ENCODE data around the gene FOXJ3.

Gene FOXJ3

DNA sequence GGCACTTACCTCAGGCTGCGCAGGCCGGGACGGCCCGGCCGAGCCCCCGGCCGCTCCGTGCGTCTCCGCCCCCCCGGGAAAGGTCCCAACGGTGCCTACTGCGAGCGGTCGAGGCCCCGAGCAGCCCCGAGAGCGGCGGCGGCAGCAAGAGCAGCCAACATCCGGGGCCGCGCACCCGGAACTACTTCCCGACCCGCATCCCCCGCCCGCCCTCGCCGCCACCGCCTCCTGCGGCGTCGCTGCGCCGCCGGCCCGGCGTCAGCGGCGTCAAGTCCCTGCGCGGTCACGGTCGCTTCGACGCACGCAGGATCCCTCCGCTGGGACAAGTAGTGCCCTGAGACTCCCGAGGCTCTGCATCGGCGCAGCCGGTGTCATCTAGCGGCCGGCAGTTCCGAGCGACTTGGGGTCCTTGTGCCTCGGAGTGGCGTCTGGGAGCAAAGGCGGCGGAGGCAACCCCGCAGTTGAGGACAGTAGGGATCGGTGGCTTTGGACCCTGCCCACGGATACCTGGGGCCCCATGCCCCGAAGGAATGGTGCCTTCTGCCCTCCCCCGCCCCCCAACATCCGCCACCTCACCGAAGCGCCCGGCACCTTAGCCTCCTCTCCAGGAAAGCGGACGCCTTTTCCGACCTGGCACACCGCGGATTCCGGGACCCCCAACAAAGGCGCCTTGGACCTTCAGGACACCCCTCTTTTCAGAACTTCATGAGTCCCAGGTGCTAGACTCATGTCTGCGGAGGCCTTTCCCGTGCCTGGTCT, at the start of gene FOXJ3:
Gene FOXJ3 (minus strand): TSS at position 186 of the 759 bp plus-strand sequence. CDS start 24,142 bp downstream, outside the sequence.
- H3K4me3 ChIP-seq (ENCODE audit: low read depth, low read length), result peak within 1 kb of the TSS; percentile 96
- TF ChIP-seq, protein P1, sequence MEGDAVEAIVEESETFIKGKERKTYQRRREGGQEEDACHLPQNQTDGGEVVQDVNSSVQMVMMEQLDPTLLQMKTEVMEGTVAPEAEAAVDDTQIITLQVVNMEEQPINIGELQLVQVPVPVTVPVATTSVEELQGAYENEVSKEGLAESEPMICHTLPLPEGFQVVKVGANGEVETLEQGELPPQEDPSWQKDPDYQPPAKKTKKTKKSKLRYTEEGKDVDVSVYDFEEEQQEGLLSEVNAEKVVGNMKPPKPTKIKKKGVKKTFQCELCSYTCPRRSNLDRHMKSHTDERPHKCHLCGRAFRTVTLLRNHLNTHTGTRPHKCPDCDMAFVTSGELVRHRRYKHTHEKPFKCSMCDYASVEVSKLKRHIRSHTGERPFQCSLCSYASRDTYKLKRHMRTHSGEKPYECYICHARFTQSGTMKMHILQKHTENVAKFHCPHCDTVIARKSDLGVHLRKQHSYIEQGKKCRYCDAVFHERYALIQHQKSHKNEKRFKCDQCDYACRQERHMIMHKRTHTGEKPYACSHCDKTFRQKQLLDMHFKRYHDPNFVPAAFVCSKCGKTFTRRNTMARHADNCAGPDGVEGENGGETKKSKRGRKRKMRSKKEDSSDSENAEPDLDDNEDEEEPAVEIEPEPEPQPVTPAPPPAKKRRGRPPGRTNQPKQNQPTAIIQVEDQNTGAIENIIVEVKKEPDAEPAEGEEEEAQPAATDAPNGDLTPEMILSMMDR (conservative IDR thresholded peaks at IDR 0.05; ENCODE audit: low read depth, low read length), result no peak
- peak; percentile 96 for DNase-seq (ENCODE audit: low read depth)

GRCh38 chr1:42381280-42381673, 46.2 kb upstream of the FOXJ3 start:
- no peak overlapping the region for H3K4me3 ChIP-seq (ENCODE audit: low read depth, low read length)
- no peak for DNase-seq (ENCODE audit: low read depth)
- TF ChIP-seq, protein P1 (conservative IDR thresholded peaks at IDR 0.05; ENCODE audit: low read depth, low read length), result no peak

DNA sequence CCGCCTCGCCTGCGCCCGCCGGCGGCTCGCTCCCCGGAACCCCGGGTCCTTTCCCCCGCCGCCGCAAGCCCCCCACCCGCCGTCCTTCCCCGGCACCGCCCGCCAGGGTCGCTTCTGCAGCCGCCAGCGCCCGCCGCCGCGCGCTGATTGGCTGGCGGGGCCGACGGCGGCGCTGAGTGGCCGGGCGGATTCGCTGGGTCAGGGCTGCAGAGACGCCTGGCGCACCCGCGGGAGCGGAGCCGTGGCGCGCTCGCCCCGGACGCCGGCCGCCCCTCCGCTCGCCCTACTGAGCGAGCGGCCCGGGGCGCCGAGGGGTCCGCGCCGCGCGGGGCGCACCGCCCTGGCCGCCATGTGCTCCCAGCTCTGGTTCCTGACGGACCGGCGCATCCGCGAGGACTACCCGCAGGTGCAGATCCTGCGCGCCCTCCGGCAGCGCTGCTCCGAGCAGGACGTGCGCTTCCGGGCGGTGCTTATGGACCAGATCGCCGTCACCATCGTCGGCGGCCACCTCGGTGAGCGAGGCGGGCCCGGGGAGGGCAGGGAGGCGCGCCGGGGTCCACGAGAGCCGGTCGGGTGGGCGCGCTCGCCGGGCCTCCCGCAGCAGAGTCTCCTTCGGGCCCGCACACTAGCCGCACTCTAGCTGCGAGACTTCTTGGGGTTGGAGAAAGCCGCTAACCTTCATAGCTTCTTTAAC, 45.7 kb upstream of the FOXJ3 start, which contains the start of gene RIMKLA:
Gene RIMKLA (plus strand): TSS at position 207 of the 694 bp plus-strand sequence. CDS start 143 bp downstream, at position 350.
- peak within 1 kb of the TSS; percentile 23 for H3K4me3 ChIP-seq (ENCODE audit: low read depth, low read length)
- TF ChIP-seq, protein P1 (conservative IDR thresholded peaks at IDR 0.05; ENCODE audit: low read depth, low read length), result no peak
- no peak for DNase-seq (ENCODE audit: low read depth)

DNA sequence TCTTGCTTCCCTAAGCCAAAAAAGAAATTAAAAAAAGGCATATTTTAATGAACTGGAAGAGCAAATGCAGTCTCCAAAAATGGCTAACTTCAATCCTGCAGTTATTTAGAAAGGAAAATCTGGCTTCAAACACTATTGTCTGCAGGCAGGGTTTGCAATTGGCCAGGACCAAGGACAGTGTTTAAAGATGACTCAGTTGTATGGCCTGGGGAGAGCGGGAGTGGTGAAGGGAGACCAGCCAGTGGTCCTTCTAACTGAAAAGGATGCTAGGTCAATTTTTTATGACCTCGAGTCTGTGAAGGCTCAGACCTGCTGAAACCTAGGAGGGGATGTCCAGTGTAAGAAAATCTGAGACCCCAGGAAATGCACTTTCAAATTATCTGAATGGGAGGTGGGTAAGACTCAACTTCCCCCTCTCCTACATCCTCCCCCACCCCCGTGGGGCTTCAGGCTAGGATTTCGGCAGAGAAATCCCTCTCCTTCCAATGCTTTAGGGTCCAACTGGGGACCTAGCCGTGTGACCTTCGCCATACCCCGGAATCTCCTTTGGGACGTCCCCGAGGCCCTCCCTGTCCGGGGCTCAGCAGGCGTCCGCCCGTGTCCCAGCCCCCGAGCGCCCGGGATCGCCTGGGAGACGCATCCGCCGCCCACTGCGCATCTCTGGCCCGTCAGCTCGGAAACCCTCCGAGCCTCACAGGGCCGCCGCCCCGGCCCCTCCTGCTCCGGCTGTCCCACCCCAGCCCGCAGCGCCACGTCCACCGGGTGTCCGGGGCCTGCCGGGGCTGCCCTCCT, 45.0 kb upstream of the FOXJ3 start:
- TF ChIP-seq, protein P1 (conservative IDR thresholded peaks at IDR 0.05; ENCODE audit: low read depth, low read length), result no peak
- peak; percentile 33 for DNase-seq (ENCODE audit: low read depth)
- H3K4me3 ChIP-seq (ENCODE audit: low read depth, low read length), result peak overlapping the region; percentile 20

DNA sequence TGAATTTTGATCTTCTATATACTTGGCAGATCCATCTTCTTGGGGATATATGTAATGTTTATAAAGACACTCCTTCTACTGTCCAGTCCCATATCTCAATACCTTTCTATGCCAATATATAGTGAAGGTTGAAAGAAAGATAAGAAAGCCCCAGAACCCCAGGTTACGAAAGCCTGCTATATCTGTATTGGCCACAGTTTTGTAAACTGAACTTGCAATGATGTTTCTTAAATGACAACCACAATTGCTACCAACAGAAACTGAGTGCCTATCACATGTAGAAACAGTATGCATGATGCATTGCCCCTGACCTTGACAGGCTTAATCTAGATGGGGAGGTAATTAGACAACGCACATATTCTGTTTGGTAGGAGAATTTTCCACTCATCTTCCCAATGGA, 37.8 kb upstream of the FOXJ3 start:
- TF ChIP-seq, protein P1 (conservative IDR thresholded peaks at IDR 0.05; ENCODE audit: low read depth, low read length), result no peak
- H3K4me3 ChIP-seq (ENCODE audit: low read depth, low read length), result no peak overlapping the region
- DNase-seq (ENCODE audit: low read depth), result no peak

GRCh38 chr1:42370876-42371549, 36.0 kb upstream of the FOXJ3 start:
- no peak overlapping the region for H3K4me3 ChIP-seq (ENCODE audit: low read depth, low read length)
- TF ChIP-seq, protein P1 (conservative IDR thresholded peaks at IDR 0.05; ENCODE audit: low read depth, low read length), result no peak
- no peak for DNase-seq (ENCODE audit: low read depth)
